Measurements from ENCODE around the gene PRCP.
"Not testable (repeated sequence)": the region's sequence is repeated elsewhere in the genome, so short reads cannot be mapped to it uniquely, and the experiment has no call there.

The PRCP gene

DNA sequence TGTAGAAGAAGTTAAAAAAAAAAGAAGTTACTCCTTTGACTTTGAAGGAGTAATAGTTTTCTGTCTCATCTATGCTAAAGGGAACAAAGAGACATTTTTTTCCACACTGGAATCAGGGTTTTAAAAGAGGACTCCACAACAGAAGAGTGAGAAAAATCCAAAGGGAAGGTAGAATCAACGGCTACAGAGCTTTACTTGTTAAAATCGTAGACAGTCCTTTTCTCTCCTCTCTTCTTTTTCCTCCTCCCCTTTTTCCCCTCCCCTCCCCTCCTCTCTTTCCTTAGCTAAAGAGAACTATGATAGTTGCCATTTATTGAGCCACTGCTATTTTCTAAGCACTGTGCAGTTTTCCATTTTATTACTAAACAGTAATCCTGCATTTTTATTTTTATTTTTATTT lies 30.5 kb upstream of the PRCP start:
- no peaks in the 10 kb centered on the region for H3K4me1 ChIP-seq (ENCODE audit: control insufficient read depth, insufficient read depth, low read length, unreplicated experiment)
- no peaks in the 10 kb centered on the region for H3K79me2 ChIP-seq (ENCODE audit: control insufficient read depth, insufficient read depth, low read length, unreplicated experiment)
- H3K27ac ChIP-seq (ENCODE audit: low read depth, low read length) = no peak overlapping the region
- no peaks in the 10 kb centered on the region for H3K27me3 ChIP-seq (ENCODE audit: insufficient read depth, low read length)
- no peak overlapping the region for H3K4me3 ChIP-seq (ENCODE audit: low read depth, low read length)
- no peak overlapping the region for H2AFZ ChIP-seq (ENCODE audit: low read length, unreplicated experiment)
- peaks cover 13% of the 10 kb centered on the region; the same call in 1 of the 2 replicates for H3K36me3 ChIP-seq (ENCODE audit: insufficient read depth, low read length)

DNA sequence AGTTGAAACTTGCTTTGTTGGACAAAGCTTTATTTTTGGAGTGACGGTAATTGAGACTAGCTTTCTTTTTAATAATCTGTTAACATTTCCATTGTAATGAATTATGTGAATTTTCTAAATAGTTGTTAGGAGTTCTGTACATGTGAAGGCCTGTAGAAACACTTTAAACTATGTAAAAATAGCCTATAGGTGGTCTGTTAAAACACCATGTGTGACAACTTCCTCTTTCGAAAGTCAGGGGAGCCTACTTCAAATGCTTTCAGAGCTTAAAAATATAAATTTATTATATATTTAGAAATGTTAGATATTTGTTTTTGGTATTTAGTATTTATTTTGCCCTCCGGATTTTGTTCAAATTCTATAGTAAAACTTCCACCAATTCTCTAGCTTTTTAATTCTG lies 30.0 kb upstream of the PRCP start:
- no peaks in the 10 kb centered on the region for H3K4me1 ChIP-seq (ENCODE audit: control insufficient read depth, insufficient read depth, low read length, unreplicated experiment)
- no peaks in the 10 kb centered on the region for H3K79me2 ChIP-seq (ENCODE audit: control insufficient read depth, insufficient read depth, low read length, unreplicated experiment)
- H2AFZ ChIP-seq (ENCODE audit: low read length, unreplicated experiment) = no peak overlapping the region
- no peak overlapping the region for H3K4me3 ChIP-seq (ENCODE audit: low read depth, low read length)
- no peak overlapping the region for H3K27ac ChIP-seq (ENCODE audit: low read depth, low read length)
- peaks cover 13% of the 10 kb centered on the region; the same call in 1 of the 2 replicates for H3K36me3 ChIP-seq (ENCODE audit: insufficient read depth, low read length)
- H3K27me3 ChIP-seq (ENCODE audit: insufficient read depth, low read length) = no peaks in the 10 kb centered on the region

GRCh38 chr11:82929121-82929520 lies 28.9 kb upstream of the PRCP start:
- H3K4me1 ChIP-seq (ENCODE audit: control insufficient read depth, insufficient read depth, low read length, unreplicated experiment) = no peaks in the 10 kb centered on the region
- no peaks in the 10 kb centered on the region for H3K79me2 ChIP-seq (ENCODE audit: control insufficient read depth, insufficient read depth, low read length, unreplicated experiment)
- no peak overlapping the region for H2AFZ ChIP-seq (ENCODE audit: low read length, unreplicated experiment)
- H3K4me3 ChIP-seq (ENCODE audit: low read depth, low read length) = no peak overlapping the region
- H3K27ac ChIP-seq (ENCODE audit: low read depth, low read length) = no peak overlapping the region
- no peaks in the 10 kb centered on the region for H3K27me3 ChIP-seq (ENCODE audit: insufficient read depth, low read length)
- peaks cover 7% of the 10 kb centered on the region; the same call in 1 of the 2 replicates for H3K36me3 ChIP-seq (ENCODE audit: insufficient read depth, low read length)

DNA sequence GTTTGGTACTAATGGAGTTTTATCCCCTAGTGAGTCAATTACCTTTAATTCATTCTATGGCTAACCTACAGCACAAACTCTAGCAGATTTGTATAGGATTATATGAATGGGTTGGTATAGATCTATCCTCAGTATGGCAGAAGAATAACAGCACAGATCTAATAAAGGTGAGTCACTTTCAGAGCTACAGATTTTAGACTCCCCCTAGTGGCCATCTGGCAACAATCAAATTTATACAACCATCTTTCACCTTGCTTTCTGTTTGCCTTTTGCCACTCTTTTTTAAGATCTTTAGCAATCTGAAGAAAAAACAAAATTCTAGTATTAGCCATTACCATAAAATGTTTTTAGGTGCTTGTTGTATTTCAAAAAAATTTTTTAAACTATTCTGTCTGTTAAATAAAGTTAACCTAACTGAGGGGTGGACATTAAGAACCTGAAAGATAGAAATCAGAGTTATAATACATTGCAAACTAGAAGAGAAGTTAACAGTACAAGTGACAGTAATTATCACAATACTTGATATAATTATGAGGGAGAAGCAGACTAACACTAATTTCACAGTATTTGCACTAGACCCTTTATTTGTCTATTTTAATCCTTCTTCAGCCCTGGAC lies 27.1 kb upstream of the PRCP start:
- Histone ChIP-seq H3K27me3 (ENCODE audit: insufficient read depth, low read length) (no peaks in the 10 kb centered on the region), H3K36me3 (ENCODE audit: insufficient read depth, low read length) (0 out of 2 replicates have a peak, but pooled peaks cover 3% of the 10 kb centered on the region), H2AFZ (ENCODE audit: low read length, unreplicated experiment) (peak overlapping the region; percentile 41), H3K27ac (ENCODE audit: low read depth, low read length) (no peak overlapping the region), H3K4me1 (ENCODE audit: control insufficient read depth, insufficient read depth, low read length, unreplicated experiment) (no peaks in the 10 kb centered on the region), H3K79me2 (ENCODE audit: control insufficient read depth, insufficient read depth, low read length, unreplicated experiment) (no peaks in the 10 kb centered on the region), H3K4me3 (ENCODE audit: low read depth, low read length) (no peak overlapping the region)

DNA sequence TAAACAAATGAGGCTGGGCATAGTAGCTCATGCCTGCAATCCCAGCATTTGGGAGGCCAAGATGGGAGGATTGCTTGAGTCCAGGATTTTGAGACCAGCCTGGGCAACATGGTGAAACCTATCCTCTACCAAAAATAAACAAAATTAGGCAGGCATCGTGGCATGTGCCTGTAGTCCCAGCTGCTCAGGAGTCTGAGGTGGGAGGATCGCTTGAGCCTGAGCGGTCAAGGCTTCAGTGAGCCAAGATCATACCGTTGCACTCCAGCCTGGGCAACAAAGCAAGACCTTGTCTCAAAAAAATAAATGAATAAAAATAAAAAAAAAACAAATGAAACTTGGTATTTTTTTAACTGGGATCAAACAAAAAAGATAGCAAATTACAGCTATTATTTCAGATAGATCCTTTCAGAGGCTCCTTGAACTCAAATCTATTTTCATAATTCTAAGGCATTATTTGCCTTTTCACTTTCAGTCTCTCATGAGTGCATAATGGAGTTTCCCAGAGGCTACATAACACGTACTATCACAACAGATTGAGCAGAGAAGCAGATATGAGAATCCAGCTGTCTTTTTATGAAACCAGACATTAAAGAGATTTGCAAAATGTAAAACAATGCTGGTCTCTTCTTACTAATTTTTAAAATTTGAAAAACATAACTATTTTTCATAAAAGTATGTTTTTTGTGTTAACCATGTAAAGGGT lies 24.4 kb upstream of the PRCP start:
- H3K27me3 ChIP-seq (ENCODE audit: insufficient read depth, low read length) = no peaks in the 10 kb centered on the region
- H3K4me3 ChIP-seq (ENCODE audit: low read depth, low read length) = no peak overlapping the region
- H3K79me2 ChIP-seq (ENCODE audit: control insufficient read depth, insufficient read depth, low read length, unreplicated experiment) = no peaks in the 10 kb centered on the region
- H3K4me1 ChIP-seq (ENCODE audit: control insufficient read depth, insufficient read depth, low read length, unreplicated experiment) = no peaks in the 10 kb centered on the region
- H2AFZ ChIP-seq (ENCODE audit: low read length, unreplicated experiment) = no peak overlapping the region
- H3K27ac ChIP-seq (ENCODE audit: low read depth, low read length) = no peak overlapping the region
- no peaks in the 10 kb centered on the region; the same call in 1 of the 2 replicates for H3K36me3 ChIP-seq (ENCODE audit: insufficient read depth, low read length)

DNA sequence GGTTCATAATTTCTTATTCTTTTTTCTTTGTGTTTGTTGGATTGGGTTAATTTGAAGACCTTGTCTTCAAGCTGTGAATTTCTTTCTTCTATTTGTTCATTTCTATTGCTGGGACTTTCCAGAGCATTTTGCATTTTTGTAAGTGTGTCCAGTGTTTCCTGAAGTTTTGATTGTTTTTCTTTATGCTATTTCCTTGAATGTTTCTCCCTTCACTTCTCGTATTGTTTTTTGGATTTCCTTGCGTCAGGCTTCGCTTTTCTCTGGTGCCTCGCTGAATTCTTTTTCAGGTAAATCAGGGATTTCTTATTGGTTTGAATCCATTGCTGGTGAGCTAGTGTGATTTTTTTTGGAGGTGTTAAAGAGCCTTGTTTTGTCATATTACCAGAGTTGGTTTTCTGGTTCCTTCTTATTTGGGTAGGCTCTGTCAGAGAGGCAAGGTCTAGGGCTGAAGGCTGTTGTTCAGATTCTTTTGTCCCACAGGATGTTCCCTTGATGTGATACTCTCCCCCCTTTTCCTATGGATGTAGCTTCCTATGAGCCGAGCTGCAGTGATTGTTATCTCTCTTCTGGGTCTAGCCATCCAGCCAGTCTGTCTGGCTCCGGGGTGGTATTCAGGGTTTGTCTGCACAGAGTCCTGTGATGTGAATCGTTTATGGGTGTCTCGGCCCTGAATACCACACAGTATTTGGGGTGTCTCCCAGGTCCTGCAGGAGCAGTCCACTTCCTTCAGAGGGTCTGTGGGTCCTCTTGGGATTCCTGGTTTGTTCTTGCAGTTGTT lies 22.4 kb upstream of the PRCP start:
- not testable (repeated sequence) for H2AFZ ChIP-seq (ENCODE audit: low read length, unreplicated experiment); H3K27me3 ChIP-seq (ENCODE audit: insufficient read depth, low read length); H3K4me3 ChIP-seq (ENCODE audit: low read depth, low read length); H3K27ac ChIP-seq (ENCODE audit: low read depth, low read length); H3K36me3 ChIP-seq (ENCODE audit: insufficient read depth, low read length); H3K79me2 ChIP-seq (ENCODE audit: control insufficient read depth, insufficient read depth, low read length, unreplicated experiment); H3K4me1 ChIP-seq (ENCODE audit: control insufficient read depth, insufficient read depth, low read length, unreplicated experiment)

- not testable (repeated sequence) for H3K27me3 ChIP-seq (ENCODE audit: insufficient read depth, low read length); H2AFZ ChIP-seq (ENCODE audit: low read length, unreplicated experiment); H3K79me2 ChIP-seq (ENCODE audit: control insufficient read depth, insufficient read depth, low read length, unreplicated experiment); H3K4me3 ChIP-seq (ENCODE audit: low read depth, low read length); H3K27ac ChIP-seq (ENCODE audit: low read depth, low read length); H3K4me1 ChIP-seq (ENCODE audit: control insufficient read depth, insufficient read depth, low read length, unreplicated experiment); H3K36me3 ChIP-seq (ENCODE audit: insufficient read depth, low read length)
Observed at GRCh38 chr11:82920227-82920626, 20.0 kb upstream of the PRCP start.

GRCh38 chr11:82919786-82920185 lies 19.6 kb upstream of the PRCP start:
- H2AFZ ChIP-seq (ENCODE audit: low read length, unreplicated experiment); H3K27me3 ChIP-seq (ENCODE audit: insufficient read depth, low read length); H3K36me3 ChIP-seq (ENCODE audit: insufficient read depth, low read length); H3K27ac ChIP-seq (ENCODE audit: low read depth, low read length); H3K4me1 ChIP-seq (ENCODE audit: control insufficient read depth, insufficient read depth, low read length, unreplicated experiment); H3K4me3 ChIP-seq (ENCODE audit: low read depth, low read length); H3K79me2 ChIP-seq (ENCODE audit: control insufficient read depth, insufficient read depth, low read length, unreplicated experiment): not testable (repeated sequence)

GRCh38 chr11:82909015-82909640 lies 8.9 kb upstream of the PRCP start:
- peak overlapping the region; percentile 22 for H2AFZ ChIP-seq (ENCODE audit: low read length, unreplicated experiment)
- H3K36me3 ChIP-seq (ENCODE audit: insufficient read depth, low read length) = peaks cover 13% of the 10 kb centered on the region; the same call in 1 of the 2 replicates
- H3K27me3 ChIP-seq (ENCODE audit: insufficient read depth, low read length) = no peaks in the 10 kb centered on the region
- peaks cover 10% of the 10 kb centered on the region for H3K4me1 ChIP-seq (ENCODE audit: control insufficient read depth, insufficient read depth, low read length, unreplicated experiment)
- no peak overlapping the region for H3K27ac ChIP-seq (ENCODE audit: low read depth, low read length)
- H3K4me3 ChIP-seq (ENCODE audit: low read depth, low read length) = no peak overlapping the region
- H3K79me2 ChIP-seq (ENCODE audit: control insufficient read depth, insufficient read depth, low read length, unreplicated experiment) = peaks cover 51% of the 10 kb centered on the region

- Histone ChIP-seq H2AFZ (ENCODE audit: low read length, unreplicated experiment) (peak overlapping the region; percentile 22), H3K27me3 (ENCODE audit: insufficient read depth, low read length) (no peaks in the 10 kb centered on the region), H3K79me2 (ENCODE audit: control insufficient read depth, insufficient read depth, low read length, unreplicated experiment) (peaks cover 57% of the 10 kb centered on the region), H3K4me3 (ENCODE audit: low read depth, low read length) (no peak overlapping the region), H3K27ac (ENCODE audit: low read depth, low read length) (no peak overlapping the region), H3K4me1 (ENCODE audit: control insufficient read depth, insufficient read depth, low read length, unreplicated experiment) (peaks cover 10% of the 10 kb centered on the region), H3K36me3 (ENCODE audit: insufficient read depth, low read length) (peaks cover 13% of the 10 kb centered on the region; the same call in 1 of the 2 replicates)
Observed at GRCh38 chr11:82908311-82908710, 8.1 kb upstream of the PRCP start.
